ENCODE data around the gene MREG.

MREG gene

GRCh38 chr2:215983581-215984351 is 29.6 kb downstream of the MREG start:
- no peaks in the 10 kb centered on the region; the same call in none of the 2 replicates for H3K36me3 ChIP-seq (ENCODE audit: control insufficient read depth, insufficient read depth, low read length)
- TF ChIP-seq, protein P1, sequence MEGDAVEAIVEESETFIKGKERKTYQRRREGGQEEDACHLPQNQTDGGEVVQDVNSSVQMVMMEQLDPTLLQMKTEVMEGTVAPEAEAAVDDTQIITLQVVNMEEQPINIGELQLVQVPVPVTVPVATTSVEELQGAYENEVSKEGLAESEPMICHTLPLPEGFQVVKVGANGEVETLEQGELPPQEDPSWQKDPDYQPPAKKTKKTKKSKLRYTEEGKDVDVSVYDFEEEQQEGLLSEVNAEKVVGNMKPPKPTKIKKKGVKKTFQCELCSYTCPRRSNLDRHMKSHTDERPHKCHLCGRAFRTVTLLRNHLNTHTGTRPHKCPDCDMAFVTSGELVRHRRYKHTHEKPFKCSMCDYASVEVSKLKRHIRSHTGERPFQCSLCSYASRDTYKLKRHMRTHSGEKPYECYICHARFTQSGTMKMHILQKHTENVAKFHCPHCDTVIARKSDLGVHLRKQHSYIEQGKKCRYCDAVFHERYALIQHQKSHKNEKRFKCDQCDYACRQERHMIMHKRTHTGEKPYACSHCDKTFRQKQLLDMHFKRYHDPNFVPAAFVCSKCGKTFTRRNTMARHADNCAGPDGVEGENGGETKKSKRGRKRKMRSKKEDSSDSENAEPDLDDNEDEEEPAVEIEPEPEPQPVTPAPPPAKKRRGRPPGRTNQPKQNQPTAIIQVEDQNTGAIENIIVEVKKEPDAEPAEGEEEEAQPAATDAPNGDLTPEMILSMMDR (IDR thresholded peaks at IDR 0.05; ENCODE audit: insufficient read depth, low read length, poor library complexity, severe bottlenecking), result no peak
- no peak for DNase-seq (ENCODE audit: extremely low read depth, insufficient read length)
- H3K4me3 ChIP-seq (replicated peaks; ENCODE audit: low read depth, low read length), result no peak overlapping the region
- no peaks in the 10 kb centered on the region for H3K27me3 ChIP-seq (replicated peaks; ENCODE audit: control insufficient read depth, insufficient read depth, low read length)

GRCh38 chr2:215982465-215982875 is 30.9 kb downstream of the MREG start:
- TF ChIP-seq, protein P1 (IDR thresholded peaks at IDR 0.05; ENCODE audit: insufficient read depth, low read length, poor library complexity, severe bottlenecking), result no peak
- DNase-seq (ENCODE audit: extremely low read depth, insufficient read length), result no peak
- no peaks in the 10 kb centered on the region; the same call in none of the 2 replicates for H3K36me3 ChIP-seq (ENCODE audit: control insufficient read depth, insufficient read depth, low read length)
- no peak overlapping the region for H3K4me3 ChIP-seq (replicated peaks; ENCODE audit: low read depth, low read length)
- H3K27me3 ChIP-seq (replicated peaks; ENCODE audit: control insufficient read depth, insufficient read depth, low read length), result no peaks in the 10 kb centered on the region

GRCh38 chr2:215981115-215981514 is 32.2 kb downstream of the MREG start:
- no peaks in the 10 kb centered on the region for H3K27me3 ChIP-seq (replicated peaks; ENCODE audit: control insufficient read depth, insufficient read depth, low read length)
- TF ChIP-seq, protein P1 (IDR thresholded peaks at IDR 0.05; ENCODE audit: insufficient read depth, low read length, poor library complexity, severe bottlenecking), result no peak
- H3K4me3 ChIP-seq (replicated peaks; ENCODE audit: low read depth, low read length), result no peak overlapping the region
- DNase-seq (ENCODE audit: extremely low read depth, insufficient read length), result no peak
- H3K36me3 ChIP-seq (ENCODE audit: control insufficient read depth, insufficient read depth, low read length), result no peaks in the 10 kb centered on the region; the same call in none of the 2 replicates

GRCh38 chr2:215979620-215980019 is 33.7 kb downstream of the MREG start:
- TF ChIP-seq, protein P1 (IDR thresholded peaks at IDR 0.05; ENCODE audit: insufficient read depth, low read length, poor library complexity, severe bottlenecking), result no peak

GRCh38 chr2:215974700-215975429 is 38.5 kb downstream of the MREG start:
- TF ChIP-seq, protein P1 (IDR thresholded peaks at IDR 0.05; ENCODE audit: insufficient read depth, low read length, poor library complexity, severe bottlenecking), result no peak

More at GRCh38 chr2:215979620-215980019, 33.7 kb downstream of the MREG start:
- H3K27me3 ChIP-seq (replicated peaks; ENCODE audit: control insufficient read depth, insufficient read depth, low read length), result no peaks in the 10 kb centered on the region
- no peak overlapping the region for H3K4me3 ChIP-seq (replicated peaks; ENCODE audit: low read depth, low read length)
- DNase-seq (ENCODE audit: extremely low read depth, insufficient read length), result no peak
- H3K36me3 ChIP-seq (ENCODE audit: control insufficient read depth, insufficient read depth, low read length), result no peaks in the 10 kb centered on the region; the same call in none of the 2 replicates

More at GRCh38 chr2:215974700-215975429, 38.5 kb downstream of the MREG start:
- no peak for DNase-seq (ENCODE audit: extremely low read depth, insufficient read length)
- H3K4me3 ChIP-seq (replicated peaks; ENCODE audit: low read depth, low read length), result no peak overlapping the region
- H3K36me3 ChIP-seq (ENCODE audit: control insufficient read depth, insufficient read depth, low read length), result peaks cover 2% of the 10 kb centered on the region; the same call in 1 of the 2 replicates
- no peaks in the 10 kb centered on the region for H3K27me3 ChIP-seq (replicated peaks; ENCODE audit: control insufficient read depth, insufficient read depth, low read length)
